WTC11 (cell line): ENCODE data around the gene GANAB. TPM values are rescaled to one million over a fixed set of nuclear protein-coding genes. Genes with fewer than 3 reads are reported as not detected.

Experiments
- ATAC-seq: fragments of 200-7000 bp; cut with Tn5 transposase; 2 replicates; pipeline ENCODE4 v1.10.0; 2021; ENCODE audit warnings: mild to moderate bottlenecking, moderate library complexity
- CTCF ChIA-PET: fragments of 300-600 bp; sonication (Branson Sonifier 250); formaldehyde crosslinking; loops from one replicate; lab custom pipeline; 2021; ENCODE audit warnings: antibody characterized with exemption; lab: Charles Lee
- POLR2A ChIA-PET: fragments of 350-600 bp; sonication (Branson Sonifier 250); formaldehyde crosslinking; loops from one replicate; lab custom pipeline; 2021; ENCODE audit warnings: antibody characterized with exemption; lab: Charles Lee
- DNase-seq: peaks from one replicate; pipeline ENCODE4 v3.0.0; 2021; ENCODE audit warnings: low spot score
- H3K27ac Mint-ChIP-seq: 2 replicates; pipeline ENCODE4 v1.8.0; 2021; ENCODE audit warnings: mixed read lengths
- H3K27me3 Mint-ChIP-seq: 2 replicates; pipeline ENCODE4 v1.8.0; 2021; ENCODE audit warnings: low read depth, mild to moderate bottlenecking, moderate library complexity, mixed read lengths
- H3K36me3 Mint-ChIP-seq: 2 replicates; pipeline ENCODE4 v1.8.0; 2021; ENCODE audit warnings: mixed read lengths
- H3K4me1 Mint-ChIP-seq: 2 replicates; pipeline ENCODE4 v1.8.0; 2022; ENCODE audit warnings: mixed read lengths
- H3K4me3 Mint-ChIP-seq: 2 replicates; pipeline ENCODE4 v1.8.0; 2021; ENCODE audit warnings: mild to moderate bottlenecking, moderate library complexity, mixed read lengths
- H3K9me3 Mint-ChIP-seq: 2 replicates; pipeline ENCODE4 v1.8.0; 2021; ENCODE audit warnings: mixed read lengths
- ERG ChIP-seq: fragments of 250-450 bp; sonication (Bioruptor Pico); IDR thresholded peaks from 2 replicates; pipeline ENCODE4 v1.8.0; 2021; ENCODE audit warnings: mild to moderate bottlenecking
- FOXP1 ChIP-seq: sonication (generic); formaldehyde crosslinking; IDR thresholded peaks from 2 replicates; pipeline ENCODE4 v1.8.0; 2022; ENCODE audit warnings: missing genetic modification reagents, mild to moderate bottlenecking, moderate library complexity, borderline replicate concordance
- GTF2I ChIP-seq: fragments of 250-450 bp; sonication (Bioruptor Pico); conservative IDR thresholded peaks from 2 replicates; pipeline ENCODE4 v1.4.0; 2021; ENCODE audit warnings: mild to moderate bottlenecking
- HMGA2 ChIP-seq: fragments of 250-450 bp; sonication (Bioruptor Pico); IDR thresholded peaks from 2 replicates; pipeline ENCODE4 v1.4.0; 2021; ENCODE audit warnings: mild to moderate bottlenecking, moderate library complexity
- HMGXB4 ChIP-seq: sonication (generic); formaldehyde crosslinking; IDR thresholded peaks from 2 replicates; pipeline ENCODE4 v1.8.1; 2023; ENCODE audit warnings: mild to moderate bottlenecking, moderate library complexity, missing genetic modification reagents
- MAX ChIP-seq: sonication (generic); formaldehyde crosslinking; IDR thresholded peaks from 2 replicates; pipeline ENCODE4 v1.8.0; 2022; ENCODE audit warnings: mild to moderate bottlenecking, missing genetic modification reagents
- MYBL2 ChIP-seq: sonication (generic); formaldehyde crosslinking; IDR thresholded peaks from 2 replicates; pipeline ENCODE4 v1.8.1; 2023; ENCODE audit warnings: mild to moderate bottlenecking, moderate library complexity, missing genetic modification reagents
- SMAD3 ChIP-seq: sonication (generic); formaldehyde crosslinking; IDR thresholded peaks from 2 replicates; pipeline ENCODE4 v1.8.0; 2022; ENCODE audit warnings: missing genetic modification reagents, mild to moderate bottlenecking, borderline replicate concordance
- SMAD4 ChIP-seq: sonication (generic); formaldehyde crosslinking; IDR thresholded peaks from 2 replicates; pipeline ENCODE4 v1.8.0; 2022; ENCODE audit warnings: mild to moderate bottlenecking, missing genetic modification reagents
- STAT6 ChIP-seq: sonication (generic); formaldehyde crosslinking; conservative IDR thresholded peaks from 2 replicates; pipeline ENCODE4 v1.8.1; 2023; ENCODE audit warnings: mild to moderate bottlenecking, low read depth, missing genetic modification reagents, moderate library complexity
- ZBTB21 ChIP-seq: sonication (generic); formaldehyde crosslinking; IDR thresholded peaks from 2 replicates; pipeline ENCODE4 v1.8.1; 2023; ENCODE audit warnings: mild to moderate bottlenecking, missing genetic modification reagents, borderline replicate concordance
- ZBTB43 ChIP-seq: sonication (generic); formaldehyde crosslinking; IDR thresholded peaks from 2 replicates; pipeline ENCODE4 v1.8.1; 2023; ENCODE audit warnings: mild to moderate bottlenecking, missing genetic modification reagents
- ZNF121 ChIP-seq: sonication (generic); formaldehyde crosslinking; IDR thresholded peaks from 2 replicates; pipeline ENCODE4 v1.8.0; 2023; ENCODE audit warnings: missing genetic modification reagents
- ZNF263 ChIP-seq: sonication (generic); formaldehyde crosslinking; IDR thresholded peaks from 2 replicates; pipeline ENCODE4 v1.8.1; 2022; ENCODE audit warnings: low read depth, mild to moderate bottlenecking, moderate library complexity, missing genetic modification reagents
- ZNF416 ChIP-seq: fragments of 250-450 bp; sonication (Bioruptor Pico); IDR thresholded peaks from 2 replicates; pipeline ENCODE4 v1.9.0; 2021; ENCODE audit warnings: mild to moderate bottlenecking, inconsistent platforms
- ZNF671 ChIP-seq: fragments of 250-450 bp; sonication (Bioruptor Pico); IDR thresholded peaks from 2 replicates; pipeline ENCODE4 v1.8.0; 2021; ENCODE audit warnings: mild to moderate bottlenecking
- total RNA-seq: library from RNA; stranded (reverse); gene quantifications from 3 replicates; pipeline ENCODE4 v1.2.3, GENCODE V29; 2021
- TF ChIP-seq, protein P1 (sequence below): fragments of 250-450 bp; sonication (Bioruptor Pico); IDR thresholded peaks from 2 replicates; pipeline ENCODE4 v1.9.0; 2021; ENCODE audit warnings: mild to moderate bottlenecking
- TF ChIP-seq, protein P2 (sequence below): sonication (generic); formaldehyde crosslinking; IDR thresholded peaks from 2 replicates; pipeline ENCODE4 v1.8.0; 2022; ENCODE audit warnings: mild to moderate bottlenecking, missing genetic modification reagents
- TF ChIP-seq, protein P3 (sequence below): sonication (generic); formaldehyde crosslinking; IDR thresholded peaks from 2 replicates; pipeline ENCODE4 v1.8.0; 2023; ENCODE audit warnings: mild to moderate bottlenecking, missing genetic modification reagents

GANAB gene
- total RNA-seq, 1 experiment from 2014 or later: 327 TPM

DNA sequence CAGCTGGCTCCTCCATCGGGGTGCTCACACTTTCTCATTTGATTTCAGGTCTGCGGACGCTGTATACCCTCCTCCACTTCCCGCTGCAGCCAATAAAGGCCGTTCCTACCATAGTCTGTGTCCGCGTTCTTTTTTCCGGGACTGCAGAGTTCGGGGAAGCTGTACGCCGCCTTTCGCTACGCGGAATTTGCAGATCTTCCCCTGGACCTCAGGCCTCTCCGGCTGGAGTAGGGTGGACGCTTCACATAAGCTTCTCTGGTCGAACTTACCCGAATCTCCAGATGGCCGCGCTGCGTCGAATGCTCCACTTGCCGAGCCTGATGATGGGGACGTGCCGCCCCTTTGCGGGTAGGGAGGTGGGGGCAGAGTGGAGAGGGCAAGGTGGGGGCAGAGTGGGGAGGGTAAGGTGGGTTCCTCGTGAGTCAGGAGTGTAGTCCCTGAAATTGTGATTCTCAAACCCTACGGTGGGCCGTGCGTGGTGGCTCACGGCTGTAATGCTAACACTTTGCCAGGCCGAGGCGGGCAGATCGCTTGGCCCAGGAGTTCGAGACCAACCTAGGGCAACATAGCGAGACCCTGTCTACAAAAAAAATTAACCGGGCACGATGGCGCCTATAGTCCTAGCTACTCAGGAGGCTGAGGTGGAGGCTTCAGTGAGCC lies 19.3 kb upstream of the GANAB start:
- ChIA-PET CTCF (interaction anchor here (0.6 to 2.2 kb wide), 15 partner anchors 11 to 325 kb away, joined by 3 to 10 read pairs (median 5); partner anchors contain the start of genes EML3, GANAB, INTS5 and TAF6L), POLR2A (interaction anchor here (0.5 to 3.2 kb wide), 34 partner anchors 9 to 417 kb away, joined by 3 to 42 read pairs (median 7); partner anchors contain the start of genes B3GAT3, BSCL2, EEF1G and GANAB)
- ATAC-seq (no peak), DNase-seq (peak; percentile 31)
- H3K4me3 Mint-ChIP-seq: peak overlapping the region; percentile 97
- peaks cover 20% of the 10 kb centered on the region for H3K4me1 Mint-ChIP-seq
- TF ChIP-seq HMGXB4 (CRISPR knock-in tag) (0 out of 2 replicates have a peak, but pooled peaks have one; percentile 12), ZNF121 (CRISPR knock-in tag) (peak; percentile 85), STAT6 (CRISPR knock-in tag) (no peak; the same call in 1 of the 2 replicates), MYBL2 (no peak), FOXP1 (CRISPR knock-in tag) (no peak), GTF2I (CRISPR knock-in tag) (0 out of 2 replicates have a peak, but pooled peaks have one; percentile 8), HMGA2 (CRISPR knock-in tag) (no peak), MAX (CRISPR knock-in tag) (0 out of 2 replicates have a peak, but pooled peaks have one; percentile 17), ZNF671 (CRISPR knock-in tag) (0 out of 2 replicates have a peak, but pooled peaks have one; percentile 3), ZBTB21 (CRISPR knock-in tag) (0 out of 2 replicates have a peak, but pooled peaks have one; percentile 13), ZNF263 (CRISPR knock-in tag) (no peak), SMAD3 (CRISPR knock-in tag) (no peak), SMAD4 (CRISPR knock-in tag) (peak; percentile 10; the same call in 1 of the 2 replicates), ZBTB43 (no peak), ERG (CRISPR knock-in tag) (peak; percentile 60; the same call in 1 of the 2 replicates), ZNF416 (CRISPR knock-in tag) (peak; percentile 43; the same call in 1 of the 2 replicates)
- TF ChIP-seq, protein P1, sequence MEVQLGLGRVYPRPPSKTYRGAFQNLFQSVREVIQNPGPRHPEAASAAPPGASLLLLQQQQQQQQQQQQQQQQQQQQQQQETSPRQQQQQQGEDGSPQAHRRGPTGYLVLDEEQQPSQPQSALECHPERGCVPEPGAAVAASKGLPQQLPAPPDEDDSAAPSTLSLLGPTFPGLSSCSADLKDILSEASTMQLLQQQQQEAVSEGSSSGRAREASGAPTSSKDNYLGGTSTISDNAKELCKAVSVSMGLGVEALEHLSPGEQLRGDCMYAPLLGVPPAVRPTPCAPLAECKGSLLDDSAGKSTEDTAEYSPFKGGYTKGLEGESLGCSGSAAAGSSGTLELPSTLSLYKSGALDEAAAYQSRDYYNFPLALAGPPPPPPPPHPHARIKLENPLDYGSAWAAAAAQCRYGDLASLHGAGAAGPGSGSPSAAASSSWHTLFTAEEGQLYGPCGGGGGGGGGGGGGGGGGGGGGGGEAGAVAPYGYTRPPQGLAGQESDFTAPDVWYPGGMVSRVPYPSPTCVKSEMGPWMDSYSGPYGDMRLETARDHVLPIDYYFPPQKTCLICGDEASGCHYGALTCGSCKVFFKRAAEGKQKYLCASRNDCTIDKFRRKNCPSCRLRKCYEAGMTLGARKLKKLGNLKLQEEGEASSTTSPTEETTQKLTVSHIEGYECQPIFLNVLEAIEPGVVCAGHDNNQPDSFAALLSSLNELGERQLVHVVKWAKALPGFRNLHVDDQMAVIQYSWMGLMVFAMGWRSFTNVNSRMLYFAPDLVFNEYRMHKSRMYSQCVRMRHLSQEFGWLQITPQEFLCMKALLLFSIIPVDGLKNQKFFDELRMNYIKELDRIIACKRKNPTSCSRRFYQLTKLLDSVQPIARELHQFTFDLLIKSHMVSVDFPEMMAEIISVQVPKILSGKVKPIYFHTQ (CRISPR knock-in tag): 0 out of 2 replicates have a peak, but pooled peaks have one; percentile 5
- TF ChIP-seq, protein P2, sequence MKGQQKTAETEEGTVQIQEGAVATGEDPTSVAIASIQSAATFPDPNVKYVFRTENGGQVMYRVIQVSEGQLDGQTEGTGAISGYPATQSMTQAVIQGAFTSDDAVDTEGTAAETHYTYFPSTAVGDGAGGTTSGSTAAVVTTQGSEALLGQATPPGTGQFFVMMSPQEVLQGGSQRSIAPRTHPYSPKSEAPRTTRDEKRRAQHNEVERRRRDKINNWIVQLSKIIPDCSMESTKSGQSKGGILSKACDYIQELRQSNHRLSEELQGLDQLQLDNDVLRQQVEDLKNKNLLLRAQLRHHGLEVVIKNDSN (CRISPR knock-in tag): no peak
- TF ChIP-seq, protein P3, sequence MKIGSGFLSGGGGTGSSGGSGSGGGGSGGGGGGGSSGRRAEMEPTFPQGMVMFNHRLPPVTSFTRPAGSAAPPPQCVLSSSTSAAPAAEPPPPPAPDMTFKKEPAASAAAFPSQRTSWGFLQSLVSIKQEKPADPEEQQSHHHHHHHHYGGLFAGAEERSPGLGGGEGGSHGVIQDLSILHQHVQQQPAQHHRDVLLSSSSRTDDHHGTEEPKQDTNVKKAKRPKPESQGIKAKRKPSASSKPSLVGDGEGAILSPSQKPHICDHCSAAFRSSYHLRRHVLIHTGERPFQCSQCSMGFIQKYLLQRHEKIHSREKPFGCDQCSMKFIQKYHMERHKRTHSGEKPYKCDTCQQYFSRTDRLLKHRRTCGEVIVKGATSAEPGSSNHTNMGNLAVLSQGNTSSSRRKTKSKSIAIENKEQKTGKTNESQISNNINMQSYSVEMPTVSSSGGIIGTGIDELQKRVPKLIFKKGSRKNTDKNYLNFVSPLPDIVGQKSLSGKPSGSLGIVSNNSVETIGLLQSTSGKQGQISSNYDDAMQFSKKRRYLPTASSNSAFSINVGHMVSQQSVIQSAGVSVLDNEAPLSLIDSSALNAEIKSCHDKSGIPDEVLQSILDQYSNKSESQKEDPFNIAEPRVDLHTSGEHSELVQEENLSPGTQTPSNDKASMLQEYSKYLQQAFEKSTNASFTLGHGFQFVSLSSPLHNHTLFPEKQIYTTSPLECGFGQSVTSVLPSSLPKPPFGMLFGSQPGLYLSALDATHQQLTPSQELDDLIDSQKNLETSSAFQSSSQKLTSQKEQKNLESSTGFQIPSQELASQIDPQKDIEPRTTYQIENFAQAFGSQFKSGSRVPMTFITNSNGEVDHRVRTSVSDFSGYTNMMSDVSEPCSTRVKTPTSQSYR (CRISPR knock-in tag): no peak; the same call in 1 of the 2 replicates
- peak overlapping the region; percentile 95 for H3K27ac Mint-ChIP-seq
- no peaks in the 10 kb centered on the region for H3K9me3 Mint-ChIP-seq
- peaks cover 30% of the 10 kb centered on the region for H3K36me3 Mint-ChIP-seq
- no peaks in the 10 kb centered on the region for H3K27me3 Mint-ChIP-seq
